AG10803 (cell line): ENCODE data around the gene ACAP3.

Source experiments
- DNase-seq: peaks from one replicate; pipeline ENCODE4 v3.0.0; 2010; ENCODE audit warnings: low read depth
- H3K4me3 ChIP-seq: 2 replicates; pipeline ENCODE4 v1.5.1; 2011; ENCODE audit warnings: mild to moderate bottlenecking, low read length, control low read depth
- TF ChIP-seq, protein P1 (sequence below): conservative IDR thresholded peaks from 2 replicates; pipeline ENCODE4 v1.5.1; 2011; ENCODE audit warnings: mild to moderate bottlenecking, low read length, control low read depth, inconsistent platforms

Gene ACAP3

DNA sequence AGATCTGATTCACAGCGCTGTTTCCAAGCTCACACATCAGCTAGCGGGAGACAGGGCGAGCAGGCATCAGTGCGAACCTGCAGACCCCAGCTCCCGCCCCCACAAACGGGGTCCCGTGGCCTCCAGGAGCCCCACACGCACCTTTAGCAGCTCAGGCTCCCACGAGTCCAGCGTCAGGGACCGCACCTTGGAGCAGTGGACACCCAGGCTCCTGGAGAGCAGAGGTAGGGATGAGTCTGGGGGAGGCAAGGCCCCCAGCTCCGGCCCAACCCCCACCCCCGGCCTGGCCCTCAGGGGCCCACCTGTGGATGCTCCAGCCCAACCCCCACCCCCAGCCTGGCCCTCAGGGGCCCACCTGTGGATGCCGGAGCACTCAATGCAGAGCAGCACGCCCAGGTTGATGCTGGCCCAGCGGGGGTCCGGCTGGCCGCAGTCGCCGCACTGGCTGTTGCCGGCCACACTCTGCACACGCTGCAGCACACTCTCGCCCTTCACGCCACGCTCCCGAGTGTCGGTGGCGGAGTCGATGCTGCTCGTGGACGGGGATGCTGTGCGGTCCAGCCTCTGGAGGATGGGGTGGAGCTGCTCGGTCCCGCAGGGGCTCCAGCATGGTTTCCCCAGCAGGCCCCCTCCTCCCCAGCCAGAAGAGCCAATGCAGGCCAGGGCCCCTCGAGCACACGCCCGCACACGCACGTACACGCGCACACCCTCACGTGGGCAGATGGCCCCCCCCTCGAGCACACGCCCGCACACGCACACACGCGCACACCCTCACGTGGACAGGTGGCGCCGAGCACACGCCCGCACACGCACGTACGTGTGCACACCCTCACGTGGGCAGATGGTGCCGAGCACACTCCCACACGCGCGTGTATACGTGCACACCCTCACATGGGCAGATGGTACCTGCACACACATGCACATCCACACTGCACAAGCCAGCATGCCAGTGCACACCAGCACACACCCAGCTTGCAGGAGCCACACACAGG is 11.4 kb downstream of the ACAP3 start:
- DNase-seq = no peak
- TF ChIP-seq, protein P1, sequence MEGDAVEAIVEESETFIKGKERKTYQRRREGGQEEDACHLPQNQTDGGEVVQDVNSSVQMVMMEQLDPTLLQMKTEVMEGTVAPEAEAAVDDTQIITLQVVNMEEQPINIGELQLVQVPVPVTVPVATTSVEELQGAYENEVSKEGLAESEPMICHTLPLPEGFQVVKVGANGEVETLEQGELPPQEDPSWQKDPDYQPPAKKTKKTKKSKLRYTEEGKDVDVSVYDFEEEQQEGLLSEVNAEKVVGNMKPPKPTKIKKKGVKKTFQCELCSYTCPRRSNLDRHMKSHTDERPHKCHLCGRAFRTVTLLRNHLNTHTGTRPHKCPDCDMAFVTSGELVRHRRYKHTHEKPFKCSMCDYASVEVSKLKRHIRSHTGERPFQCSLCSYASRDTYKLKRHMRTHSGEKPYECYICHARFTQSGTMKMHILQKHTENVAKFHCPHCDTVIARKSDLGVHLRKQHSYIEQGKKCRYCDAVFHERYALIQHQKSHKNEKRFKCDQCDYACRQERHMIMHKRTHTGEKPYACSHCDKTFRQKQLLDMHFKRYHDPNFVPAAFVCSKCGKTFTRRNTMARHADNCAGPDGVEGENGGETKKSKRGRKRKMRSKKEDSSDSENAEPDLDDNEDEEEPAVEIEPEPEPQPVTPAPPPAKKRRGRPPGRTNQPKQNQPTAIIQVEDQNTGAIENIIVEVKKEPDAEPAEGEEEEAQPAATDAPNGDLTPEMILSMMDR = no peak

GRCh38 chr1:1295154-1295923 is 12.4 kb downstream of the ACAP3 start:
- no peak for DNase-seq
- TF ChIP-seq, protein P1 = no peak

More for the DNA sequence above, 11.4 kb downstream of the ACAP3 start:
- H3K4me3 ChIP-seq = no peak overlapping the region

GRCh38 chr1:1294250-1294890 is 13.4 kb downstream of the ACAP3 start:
- DNase-seq = no peak
- H3K4me3 ChIP-seq = no peak overlapping the region
- TF ChIP-seq, protein P1 = no peak

More at GRCh38 chr1:1295154-1295923, 12.4 kb downstream of the ACAP3 start:
- no peak overlapping the region for H3K4me3 ChIP-seq

- no peak for DNase-seq
- TF ChIP-seq, protein P1 = no peak
- H3K4me3 ChIP-seq = no peak overlapping the region
Observed at GRCh38 chr1:1293263-1294249, 14.2 kb downstream of the ACAP3 start.

DNA sequence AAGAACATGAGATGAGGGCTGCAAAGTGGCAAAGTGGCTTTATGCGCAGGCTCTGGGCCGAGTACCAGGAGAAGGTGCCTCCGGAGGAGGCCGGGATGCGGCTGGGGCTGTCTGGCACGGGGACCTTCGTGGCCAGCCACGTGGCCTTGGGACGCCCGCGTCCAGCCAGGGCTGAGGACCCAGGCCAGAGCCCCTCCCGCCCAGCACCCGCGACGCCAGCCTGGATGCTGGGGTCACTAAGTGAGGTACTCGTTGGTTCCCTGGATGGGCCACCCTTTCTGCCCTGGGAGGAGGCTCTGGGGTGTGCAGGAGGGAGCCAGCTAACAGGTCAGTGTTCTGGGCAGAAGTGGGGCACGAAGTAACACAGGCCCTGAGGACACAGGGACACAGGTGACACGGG is 14.9 kb downstream of the ACAP3 start:
- TF ChIP-seq, protein P1 = no peak
- no peak for DNase-seq
- H3K4me3 ChIP-seq = no peak overlapping the region

DNA sequence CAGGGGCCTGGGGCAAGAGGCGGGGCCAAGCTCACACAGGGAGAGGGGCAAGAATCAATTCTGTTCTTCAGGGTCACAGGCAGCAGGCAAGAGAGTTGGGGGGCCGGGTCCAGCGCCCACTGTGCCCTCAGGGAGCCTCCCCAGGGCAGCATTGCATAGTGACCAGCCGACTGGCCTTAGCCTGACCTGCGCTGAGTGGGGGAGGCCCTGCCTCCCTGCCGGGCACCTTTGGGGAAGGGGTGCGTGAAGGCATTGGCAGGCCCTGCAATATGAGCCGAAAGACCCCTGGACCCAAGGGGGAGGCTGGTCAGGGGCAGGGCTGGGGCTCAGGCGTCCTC is 15.3 kb downstream of the ACAP3 start:
- TF ChIP-seq, protein P1 = no peak
- no peak overlapping the region for H3K4me3 ChIP-seq
- DNase-seq = no peak
